ENCODE data around the gene GPR12. TPM values are rescaled to one million over a fixed set of nuclear protein-coding genes. Genes with fewer than 3 reads are reported as not detected.
A peak's percentile ranks its signal among the peaks of the same experiment; 100 is the strongest.

GPR12 gene
- polyA plus RNA-seq (ENCODE audit: insufficient read length in 4 of 4): under 1 TPM in 1 of 4 donors, not detected in 3; 0.06 TPM

GRCh38 chr13:26759907-26760831 is at the start of gene GPR12:
GPR12 (minus strand) TSS chr13:26760786; CDS start chr13:26759827, 959 bp downstream.
- peak in 1 of 4 donors; percentile 3 for DNase-seq (ENCODE audit: low read depth in 4 of 4, low spot score in 2 of 4)

- no peak for DNase-seq (ENCODE audit: low read depth in 4 of 4, low spot score in 2 of 4)
Observed at GRCh38 chr13:26810095-26810494, 49.5 kb upstream of the GPR12 start.

- no peak for DNase-seq (ENCODE audit: low read depth in 4 of 4, low spot score in 2 of 4)
Observed at GRCh38 chr13:26806891-26807290, 46.3 kb upstream of the GPR12 start.

- DNase-seq (ENCODE audit: low read depth in 4 of 4, low spot score in 2 of 4): no peak
Observed at GRCh38 chr13:26787961-26788360, 27.4 kb upstream of the GPR12 start.

DNA sequence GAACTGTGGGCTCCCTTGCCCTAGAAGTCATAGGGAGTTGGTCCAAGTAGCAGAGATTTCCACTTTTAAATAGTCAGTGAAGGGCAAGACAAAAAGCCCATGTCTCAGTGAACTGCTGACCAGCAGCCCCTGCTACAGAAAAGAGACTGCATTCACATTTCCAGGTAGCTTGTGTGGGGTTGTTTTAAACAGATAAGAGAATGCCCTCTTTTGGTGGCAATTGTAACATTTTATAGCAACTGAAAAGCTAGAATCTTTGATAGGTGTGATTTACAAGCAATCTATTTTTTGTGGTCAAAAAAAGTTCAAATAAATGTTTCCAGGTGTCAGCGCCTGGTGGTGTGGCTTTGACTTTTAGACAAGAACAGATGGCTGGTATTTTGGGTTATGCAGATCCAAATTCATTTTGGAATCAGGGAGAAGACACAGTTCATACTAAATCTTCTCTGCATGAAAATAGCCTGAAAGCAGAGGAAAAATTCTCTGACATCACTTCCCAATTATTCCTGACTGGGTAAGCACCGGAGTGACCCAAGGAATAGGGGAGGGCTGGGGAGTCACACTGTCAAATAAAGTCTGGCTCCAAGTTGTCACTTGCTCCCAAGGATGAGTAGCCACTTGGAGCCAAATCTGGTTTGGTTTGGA is 26.2 kb upstream of the GPR12 start:
- no peak for DNase-seq (ENCODE audit: low read depth in 4 of 4, low spot score in 2 of 4)

GRCh38 chr13:26785838-26786630 is 25.4 kb upstream of the GPR12 start:
- DNase-seq (ENCODE audit: low read depth in 4 of 4, low spot score in 2 of 4): no peak

DNA sequence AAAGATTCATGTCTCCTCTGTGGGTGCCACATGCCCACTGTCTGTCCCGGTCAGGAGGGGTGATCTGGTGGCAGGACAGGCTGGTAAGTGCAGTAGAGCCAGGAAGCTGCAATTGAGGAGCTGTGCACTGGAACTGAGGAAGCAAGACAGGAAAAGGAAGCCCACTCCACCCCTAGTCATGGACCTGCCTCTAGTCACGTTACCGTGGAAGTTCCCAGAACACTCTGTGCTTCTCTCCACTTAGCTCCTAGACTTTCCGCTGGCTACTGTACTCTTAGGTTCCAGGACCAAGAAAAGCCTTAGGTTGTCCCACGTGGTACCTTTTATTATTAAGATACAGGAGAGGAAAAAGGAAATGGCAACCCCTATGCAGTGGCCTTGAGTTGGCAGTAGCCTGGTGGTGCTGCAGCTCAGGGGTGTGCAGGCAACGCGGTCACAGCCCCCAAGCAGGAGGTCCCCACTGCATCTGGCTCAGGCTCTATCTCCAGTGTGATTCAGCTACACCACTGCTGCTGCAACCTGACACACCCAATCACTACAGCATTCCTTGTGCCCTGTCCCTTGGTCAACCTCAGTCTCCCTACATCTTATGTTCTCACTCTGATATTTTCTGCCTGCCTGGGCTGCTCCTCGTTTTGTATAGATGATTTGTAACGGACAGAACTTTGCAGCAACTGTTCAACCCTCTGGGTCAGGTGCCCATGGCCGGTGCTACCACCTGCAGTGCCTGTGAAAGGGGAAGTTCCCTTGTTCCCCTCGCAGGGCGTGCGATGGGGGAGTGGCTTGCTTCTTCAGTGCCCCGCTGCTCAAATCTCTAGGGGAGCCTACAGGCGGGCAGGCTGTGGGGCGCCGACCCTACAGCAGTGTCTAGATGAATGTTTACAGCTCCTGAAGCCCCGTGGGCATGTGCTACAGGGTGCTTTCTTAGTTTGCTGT is 24.4 kb upstream of the GPR12 start:
- no peak for DNase-seq (ENCODE audit: low read depth in 4 of 4, low spot score in 2 of 4)

- DNase-seq (ENCODE audit: low read depth in 4 of 4, low spot score in 2 of 4): no peak
Observed at GRCh38 chr13:26780411-26780810, 19.8 kb upstream of the GPR12 start.

DNA sequence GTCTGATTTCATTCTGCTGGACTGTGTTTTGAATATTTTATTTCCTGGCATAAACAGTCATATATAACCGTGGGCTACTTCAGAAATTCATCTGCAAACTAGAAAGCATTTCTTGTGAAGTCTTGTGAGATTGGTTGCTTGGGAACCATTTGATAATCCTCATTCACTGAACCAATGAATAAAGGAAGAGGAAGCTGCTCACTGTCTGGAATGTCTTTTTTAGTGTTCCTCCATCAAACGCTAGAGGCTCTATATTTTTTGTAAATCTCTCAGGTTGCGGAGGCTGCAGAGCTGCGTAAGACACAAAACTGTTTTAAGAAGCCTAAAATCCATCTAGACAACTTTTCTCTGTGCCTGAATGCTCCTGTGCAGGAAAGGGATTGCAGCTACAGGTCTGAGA is 18.7 kb upstream of the GPR12 start:
- no peak for DNase-seq (ENCODE audit: low read depth in 4 of 4, low spot score in 2 of 4)

- DNase-seq (ENCODE audit: low read depth in 4 of 4, low spot score in 2 of 4): no peak
Observed at GRCh38 chr13:26772531-26772930, 11.9 kb upstream of the GPR12 start.

DNA sequence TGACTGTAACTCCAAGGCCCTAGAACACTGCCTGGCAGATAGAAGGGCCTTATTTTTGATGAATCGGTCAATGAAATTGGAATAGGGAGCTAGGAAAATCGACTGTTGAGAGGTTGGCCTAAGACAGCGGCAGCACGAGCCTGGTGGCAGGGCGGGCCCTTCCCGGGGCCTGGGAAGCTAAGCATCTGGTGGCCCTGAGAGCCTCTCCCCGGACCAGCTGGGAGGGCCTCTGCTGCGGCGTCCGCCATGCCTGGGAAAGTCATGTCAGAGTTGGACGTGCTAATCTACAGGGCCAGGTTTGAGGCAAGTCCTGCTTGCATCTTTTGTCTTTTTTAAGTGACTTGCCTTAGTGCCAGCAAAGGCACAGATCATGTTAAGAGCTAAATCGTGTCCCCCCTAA is 11.2 kb upstream of the GPR12 start:
- no peak for DNase-seq (ENCODE audit: low read depth in 4 of 4, low spot score in 2 of 4)

DNA sequence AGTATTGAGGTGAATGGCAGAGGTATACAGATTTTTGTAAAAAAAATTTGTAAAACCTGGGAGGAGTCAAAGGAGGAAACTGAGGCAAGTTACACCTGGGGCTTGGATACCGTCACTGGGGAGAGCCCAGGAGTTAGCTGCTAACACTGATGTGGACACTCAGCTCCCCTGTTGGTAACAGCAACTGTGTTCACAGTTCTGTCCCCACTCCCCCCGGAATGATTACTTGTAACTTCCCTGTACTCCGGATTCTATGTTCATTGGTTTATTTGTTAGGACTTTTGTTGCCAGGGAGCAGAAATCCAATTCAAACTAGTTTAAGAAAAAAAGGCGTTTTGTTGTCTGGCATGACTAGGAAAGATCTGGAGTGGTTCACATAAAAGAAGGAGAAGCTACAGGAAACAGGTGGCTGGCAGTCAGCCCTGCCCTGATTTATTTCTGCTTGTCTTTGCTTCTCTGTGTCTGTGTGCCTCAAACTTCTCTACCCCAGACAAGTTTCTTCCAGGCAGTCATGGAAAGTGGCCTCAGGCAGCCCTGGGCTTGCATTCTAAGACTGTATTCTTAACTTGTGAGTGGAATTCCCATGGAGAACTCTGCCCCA is 2.3 kb upstream of the GPR12 start:
- peak in 1 of 4 donors; percentile 1 for DNase-seq (ENCODE audit: low read depth in 4 of 4, low spot score in 2 of 4)

DNA sequence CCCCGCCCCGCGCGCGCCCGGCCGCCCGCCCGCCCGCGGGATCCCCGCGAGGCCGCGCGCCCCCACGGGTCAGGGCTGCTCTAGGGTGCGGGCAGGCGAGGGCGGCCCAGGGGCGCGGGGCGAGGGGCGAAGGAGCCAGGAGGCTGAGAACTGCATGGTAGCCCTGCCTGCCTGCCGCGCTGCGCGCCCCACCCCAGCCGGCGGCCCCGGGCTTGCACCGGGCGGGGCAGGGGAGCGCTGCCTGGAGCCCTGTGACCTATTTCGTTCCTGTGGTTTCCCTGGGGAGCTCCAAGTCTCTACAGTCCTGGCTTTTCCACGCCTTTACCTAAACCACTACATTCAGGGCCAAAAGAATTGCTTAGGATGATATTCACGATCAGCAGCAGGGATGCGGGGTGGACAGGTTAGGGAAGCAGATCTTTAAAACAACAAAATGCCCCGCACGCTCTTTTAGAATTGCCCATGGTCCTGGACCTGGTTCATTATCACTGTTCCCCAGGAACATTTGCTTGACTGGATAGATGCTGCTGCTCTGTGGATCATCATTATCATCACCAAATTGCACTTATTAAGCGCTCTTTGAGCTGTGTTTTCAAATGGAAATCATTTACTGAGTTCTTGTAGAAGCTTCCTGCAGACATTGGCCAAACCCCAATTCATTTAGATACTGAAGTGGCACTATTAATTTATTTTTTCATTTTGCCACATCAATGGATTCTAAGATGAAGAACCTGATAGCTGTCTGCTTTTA is 421 bp upstream of the GPR12 start:
- DNase-seq (ENCODE audit: low read depth in 4 of 4, low spot score in 2 of 4): no peak

DNA sequence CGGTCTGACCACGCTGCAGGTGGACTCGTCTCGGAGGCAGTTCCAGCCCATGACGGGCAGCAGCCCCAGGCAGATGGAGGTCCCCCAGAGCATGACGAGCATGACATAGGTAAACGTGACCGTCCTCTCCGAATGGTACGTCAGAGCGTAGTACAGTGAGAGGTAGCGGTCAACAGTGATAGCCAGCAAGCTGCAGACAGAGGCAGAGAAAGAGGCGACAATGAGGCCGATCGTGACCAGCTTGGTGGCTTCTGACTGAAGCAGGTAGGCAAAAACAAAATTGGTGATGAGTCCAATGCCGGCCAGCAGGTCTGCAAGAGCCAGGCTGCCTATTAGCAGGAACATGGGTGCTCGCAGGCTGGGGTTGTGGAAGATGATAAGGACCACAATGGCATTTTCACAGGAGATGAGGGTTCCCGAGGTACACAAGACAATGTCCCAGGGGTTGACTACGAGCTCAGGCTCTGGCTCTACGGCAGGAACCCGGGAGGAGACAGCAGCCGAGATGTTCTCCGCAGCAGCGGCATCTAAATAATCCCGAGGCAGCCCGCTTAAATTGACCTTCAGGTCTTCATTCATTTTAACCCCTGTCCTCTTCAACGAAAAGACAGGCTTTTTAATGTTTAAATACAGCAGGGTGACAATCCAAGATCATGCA is 1.2 kb downstream of the GPR12 start:
- DNase-seq (ENCODE audit: low read depth in 4 of 4, low spot score in 2 of 4): peak in 1 of 4 donors; percentile 2

DNA sequence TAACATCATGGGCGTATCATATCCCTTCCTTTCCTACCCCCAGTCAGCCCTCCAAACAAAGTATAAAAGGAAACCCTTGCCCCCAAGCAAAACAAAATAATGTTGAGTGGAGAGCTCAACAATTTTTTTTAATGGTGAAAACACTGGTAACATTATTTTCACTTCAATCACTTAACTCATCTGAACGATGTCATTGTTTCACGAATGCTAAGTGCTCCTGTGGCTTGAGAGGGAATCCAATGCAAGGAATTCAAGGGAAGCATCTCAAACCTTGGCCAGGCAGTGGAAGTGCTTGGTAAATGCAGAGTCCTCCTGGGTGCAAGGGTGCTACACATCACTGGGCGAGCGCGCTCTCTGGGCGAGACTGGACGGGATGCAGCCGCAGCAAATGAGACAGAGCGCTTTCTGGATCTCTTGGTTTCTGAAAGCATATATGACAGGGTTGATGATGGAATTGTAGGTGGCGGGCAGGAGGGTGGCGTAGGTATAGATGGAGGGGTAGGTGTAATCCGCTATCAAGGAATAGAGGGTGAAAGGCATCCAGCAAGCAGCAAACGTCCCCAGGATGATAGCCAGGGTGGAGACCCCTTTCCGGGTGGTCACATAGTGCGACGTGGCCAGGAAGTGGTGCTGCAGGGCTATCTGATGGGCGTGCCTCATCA is 2.0 kb downstream of the GPR12 start:
- no peak for DNase-seq (ENCODE audit: low read depth in 4 of 4, low spot score in 2 of 4)

DNA sequence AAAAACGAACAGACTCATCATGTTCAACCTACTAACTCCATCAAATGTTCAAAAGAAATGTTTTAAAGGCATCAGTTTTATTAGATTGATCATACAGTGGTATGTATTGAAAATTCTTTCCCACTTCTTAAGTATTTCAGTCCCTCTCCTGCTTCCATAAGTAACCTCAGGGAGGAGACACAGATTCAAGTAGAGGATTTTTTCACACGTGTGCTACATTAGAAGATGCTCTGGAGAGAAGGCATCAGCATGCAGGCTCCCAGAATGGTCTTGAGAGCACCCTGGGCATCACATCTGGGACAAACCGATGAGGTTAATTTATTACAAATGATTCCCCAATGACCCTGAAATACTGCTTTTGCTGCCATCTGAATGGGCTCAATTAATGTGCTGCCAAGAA is 3.6 kb downstream of the GPR12 start:
- no peak for DNase-seq (ENCODE audit: low read depth in 4 of 4, low spot score in 2 of 4)

DNA sequence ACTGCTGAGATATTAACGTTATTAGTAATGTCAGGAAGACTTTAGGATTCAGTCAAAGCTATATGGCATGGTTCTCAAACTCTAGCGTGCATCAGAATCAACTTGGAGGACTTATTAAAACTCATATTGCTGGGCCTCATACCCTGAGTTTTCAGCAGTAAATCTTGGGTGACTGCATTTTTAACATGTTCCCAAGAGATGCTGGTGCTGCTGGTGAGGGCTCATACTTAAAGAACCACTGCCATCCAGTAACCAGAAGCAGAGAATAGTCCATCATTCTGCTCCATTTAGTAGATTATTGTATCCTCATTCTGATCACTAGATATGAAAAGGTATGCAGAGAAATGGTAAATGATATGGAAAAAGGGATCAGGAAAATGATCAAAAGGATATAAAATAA is 7.9 kb downstream of the GPR12 start:
- no peak for DNase-seq (ENCODE audit: low read depth in 4 of 4, low spot score in 2 of 4)

DNA sequence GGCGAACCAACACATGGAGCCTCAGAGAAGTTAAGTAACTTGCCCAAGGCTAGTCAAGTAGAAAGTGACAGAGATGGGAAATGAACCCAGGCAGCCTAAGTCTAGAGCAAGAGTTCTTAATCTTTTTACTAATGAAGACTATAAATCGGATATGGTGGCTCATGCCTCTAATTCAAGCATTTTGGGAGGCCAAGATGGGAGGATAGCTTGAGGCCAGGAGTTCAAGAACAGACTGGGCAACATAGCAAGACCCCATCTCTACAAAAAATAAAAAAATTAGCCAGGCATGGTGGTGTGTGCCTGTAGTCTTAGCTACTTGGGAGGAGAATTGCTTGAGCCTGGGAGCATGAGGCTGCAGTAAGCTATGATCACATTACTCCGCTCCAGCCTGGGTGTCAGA is 10.7 kb downstream of the GPR12 start:
- no peak for DNase-seq (ENCODE audit: low read depth in 4 of 4, low spot score in 2 of 4)
